GM21723 (cell line): ENCODE measurements around the gene KMT2E.
"Not testable (repeated sequence)": the region's sequence is repeated elsewhere in the genome, so short reads cannot be mapped to it uniquely, and the experiment has no call there.

Experiments used
- ATAC-seq: cut with Tn5 transposase; IDR thresholded peaks from one replicate; pipeline ENCODE4 v1.9.1; 2021; ENCODE audit warnings: mild to moderate bottlenecking, moderate library complexity; ENCODE audit not compliant: unreplicated experiment

Gene KMT2E

DNA sequence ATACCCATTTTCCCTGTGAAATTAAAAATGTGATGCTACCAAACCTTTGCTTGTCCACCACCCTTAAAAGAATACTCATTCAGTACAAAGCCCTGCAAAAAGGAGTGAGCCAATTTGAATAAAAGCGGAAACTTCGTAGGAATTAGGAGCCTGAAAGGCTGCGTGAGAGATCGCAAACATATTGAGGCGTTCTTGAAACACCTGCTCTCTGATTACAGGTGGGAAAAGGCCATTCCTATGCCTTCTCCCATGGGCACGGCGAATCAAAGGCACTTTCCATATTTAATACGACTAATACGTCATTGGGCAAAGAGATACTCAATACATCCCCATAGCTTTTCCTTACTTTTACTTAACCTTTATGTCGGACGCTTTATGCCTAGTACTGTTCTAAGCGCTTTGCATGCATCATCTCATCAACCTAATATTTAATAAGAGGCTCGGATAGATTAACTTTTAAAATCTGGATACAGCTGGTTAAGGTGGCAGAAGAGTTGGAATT lies 30.9 kb upstream of the KMT2E start:
- no peak for ATAC-seq

DNA sequence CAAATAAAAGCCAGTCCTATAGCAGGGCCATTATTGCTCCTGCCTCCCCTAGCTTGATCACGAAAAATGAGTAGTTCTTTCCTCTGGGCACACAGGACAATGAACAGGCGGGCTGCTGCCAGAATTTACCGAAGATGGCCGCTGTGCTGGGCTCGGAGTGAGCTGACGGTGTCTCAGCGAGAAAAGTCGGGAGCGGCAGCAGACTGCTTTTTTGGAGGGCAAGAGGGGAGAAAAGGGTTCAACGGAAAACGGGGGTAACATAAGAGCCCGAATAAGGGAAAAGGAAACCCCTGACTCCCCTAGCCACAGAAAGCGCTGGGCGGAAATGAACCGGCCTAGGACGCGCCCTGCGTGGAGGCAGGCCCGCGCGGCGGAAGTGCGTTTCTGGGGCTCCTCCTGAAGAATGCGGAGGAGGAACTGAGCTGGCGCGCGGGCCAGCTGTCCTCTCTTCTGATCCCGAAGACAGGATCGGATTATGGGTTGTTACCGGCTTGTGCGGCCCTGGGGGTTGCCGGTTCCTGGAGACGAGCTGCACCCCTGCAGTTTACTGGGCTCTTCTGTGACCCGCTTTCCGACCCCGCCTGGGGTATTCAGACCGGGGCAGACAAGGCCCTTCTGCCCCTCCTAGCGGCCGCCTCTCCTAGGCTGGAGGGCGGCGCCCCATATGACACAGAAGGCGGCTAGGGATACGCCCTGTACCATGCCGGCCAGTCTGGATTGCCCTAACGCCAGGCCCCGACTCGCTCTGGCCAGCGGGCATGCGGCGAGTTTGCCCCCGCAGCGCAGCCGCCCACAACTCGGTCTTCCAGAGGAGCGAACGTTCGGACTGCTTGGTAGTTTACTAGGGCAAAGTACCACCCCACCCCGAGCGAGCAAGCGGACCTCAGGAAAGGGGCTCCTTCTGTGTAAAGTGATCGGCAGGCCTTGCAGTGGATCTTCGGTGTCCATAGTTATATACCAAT lies 30.1 kb upstream of the KMT2E start:
- peak; percentile 90 for ATAC-seq

DNA sequence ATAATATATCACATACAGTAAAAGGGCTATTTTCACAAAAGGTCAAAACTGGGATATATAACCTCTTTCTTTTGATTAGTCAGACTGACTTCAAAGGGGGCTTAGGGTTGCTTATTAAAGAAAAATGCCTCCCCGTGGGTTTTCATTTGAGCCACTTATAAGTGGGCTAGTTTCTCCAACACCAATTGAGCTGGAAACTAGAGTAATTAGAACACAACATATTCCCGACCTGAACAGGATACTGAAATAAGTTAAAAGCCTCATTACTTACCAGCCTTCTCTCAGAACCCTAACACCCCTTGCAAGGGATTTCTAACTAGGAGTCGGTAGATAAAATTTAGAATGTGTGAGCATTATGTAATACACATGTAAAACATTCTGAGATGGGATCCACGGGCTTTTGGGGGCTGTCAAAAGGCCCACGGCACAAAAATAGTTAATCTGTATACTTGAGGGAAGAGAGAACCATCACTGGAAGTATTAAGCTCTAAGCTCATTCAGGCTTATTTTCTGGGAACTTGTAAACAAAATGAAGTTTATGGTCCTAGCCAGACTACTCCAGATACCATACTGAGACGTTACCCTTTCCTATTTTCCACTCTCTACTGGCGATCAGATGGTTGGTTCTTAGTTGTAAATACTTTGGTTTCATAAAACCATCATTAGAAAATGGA lies 29.3 kb upstream of the KMT2E start:
- ATAC-seq: no peak

DNA sequence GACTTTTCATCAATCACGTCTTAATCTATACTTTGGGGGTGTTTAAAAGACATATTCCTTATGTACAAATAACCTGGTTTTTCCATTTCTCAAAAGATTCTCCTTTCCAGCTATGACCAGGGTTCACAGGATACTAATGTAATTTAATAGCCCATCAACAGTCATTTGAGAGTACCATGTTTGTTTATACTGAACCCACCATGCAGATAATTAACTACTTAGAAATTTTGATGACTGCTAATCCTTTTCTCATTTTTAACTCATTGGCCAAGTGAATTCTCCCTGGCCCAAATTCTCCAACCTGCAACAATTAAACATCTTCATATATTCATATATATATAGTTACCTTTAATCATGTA lies 28.8 kb upstream of the KMT2E start:
- ATAC-seq: no peak

DNA sequence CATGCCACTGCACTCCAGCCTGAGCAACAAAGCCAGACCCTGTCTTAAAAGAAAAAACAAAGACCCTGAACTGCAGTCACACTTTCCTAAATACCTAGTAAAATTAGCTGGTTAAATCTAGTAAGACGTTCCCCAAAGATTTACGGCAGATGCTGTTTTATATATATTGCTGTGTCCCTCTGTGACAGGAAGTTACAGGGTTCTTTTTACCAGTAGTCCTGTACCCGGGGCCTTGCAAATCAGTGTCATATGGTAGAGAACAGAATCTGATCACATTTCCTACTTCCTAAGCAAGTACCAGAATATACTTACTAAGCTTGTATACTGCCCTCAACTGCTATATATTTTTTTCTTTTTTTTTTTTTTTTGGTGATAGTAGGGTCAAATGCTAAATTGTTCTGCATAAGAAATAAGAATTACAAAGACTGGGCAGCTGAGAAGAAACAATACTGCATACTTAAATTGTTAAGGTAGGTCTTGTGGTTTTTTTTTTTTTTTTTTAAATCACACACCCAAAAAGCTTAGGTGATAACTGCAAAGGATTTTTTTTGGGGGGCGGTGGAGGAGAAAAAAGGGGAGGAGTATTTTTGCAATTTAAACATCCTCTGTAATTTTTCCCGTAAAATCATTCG lies 27.3 kb upstream of the KMT2E start:
- ATAC-seq: no peak

DNA sequence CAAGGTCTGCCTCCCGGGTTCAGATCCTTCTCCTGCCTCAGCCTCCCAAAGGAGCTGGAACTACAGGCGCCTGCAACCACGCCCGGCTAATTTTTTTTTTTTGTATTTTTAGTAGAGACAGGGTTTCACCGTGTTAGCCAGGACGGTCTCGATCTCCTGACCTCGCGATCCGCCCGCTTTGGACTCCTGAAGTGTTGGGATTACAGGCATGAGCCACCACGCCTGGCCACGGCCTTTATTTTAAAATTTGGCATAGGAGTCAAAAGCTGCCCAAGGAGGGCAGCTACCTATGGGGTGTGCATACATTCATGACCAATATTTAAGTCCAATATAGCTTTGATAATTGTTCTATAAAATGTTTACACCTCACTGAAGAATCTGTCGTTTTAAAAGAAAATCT lies 26.6 kb upstream of the KMT2E start:
- not testable (repeated sequence) for ATAC-seq

DNA sequence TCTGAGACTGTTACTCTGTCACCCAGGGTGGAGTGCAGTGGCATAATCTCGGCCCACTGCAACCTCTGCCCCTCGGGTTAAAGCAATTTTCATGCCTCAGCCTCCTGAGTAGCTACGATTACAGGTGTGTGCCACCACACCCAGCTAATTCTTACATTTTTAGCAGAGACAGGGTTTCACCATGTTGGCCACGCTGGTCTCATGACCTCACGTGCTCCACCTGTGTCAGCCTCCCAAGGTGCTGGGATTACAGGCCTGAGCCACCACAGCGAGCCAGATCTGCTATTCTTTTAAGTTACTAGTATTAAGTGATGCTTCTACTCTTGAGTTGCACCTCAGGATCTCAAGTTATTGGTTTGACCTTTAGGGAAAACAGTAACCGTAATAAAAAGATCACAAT lies 23.0 kb upstream of the KMT2E start:
- ATAC-seq: no peak

DNA sequence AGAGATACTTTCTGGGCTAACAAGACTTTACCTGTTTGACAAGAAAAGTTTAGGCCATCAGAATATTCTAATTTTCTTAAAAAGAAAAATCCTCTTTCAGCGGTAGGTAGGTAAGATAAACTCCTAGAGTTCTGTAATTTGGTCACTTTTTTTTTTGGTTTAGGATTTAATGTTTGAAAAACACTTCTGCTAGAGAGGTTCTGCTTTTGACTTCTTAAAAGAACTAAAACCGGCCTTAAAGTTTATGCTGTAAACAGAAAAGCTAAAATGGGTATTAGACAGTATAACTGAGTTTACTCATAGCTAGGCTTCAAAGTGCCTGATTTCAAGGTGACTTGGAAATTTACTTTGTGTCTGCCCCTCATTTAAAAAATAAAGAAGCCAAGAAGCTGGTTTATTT lies 21.7 kb upstream of the KMT2E start:
- no peak for ATAC-seq

DNA sequence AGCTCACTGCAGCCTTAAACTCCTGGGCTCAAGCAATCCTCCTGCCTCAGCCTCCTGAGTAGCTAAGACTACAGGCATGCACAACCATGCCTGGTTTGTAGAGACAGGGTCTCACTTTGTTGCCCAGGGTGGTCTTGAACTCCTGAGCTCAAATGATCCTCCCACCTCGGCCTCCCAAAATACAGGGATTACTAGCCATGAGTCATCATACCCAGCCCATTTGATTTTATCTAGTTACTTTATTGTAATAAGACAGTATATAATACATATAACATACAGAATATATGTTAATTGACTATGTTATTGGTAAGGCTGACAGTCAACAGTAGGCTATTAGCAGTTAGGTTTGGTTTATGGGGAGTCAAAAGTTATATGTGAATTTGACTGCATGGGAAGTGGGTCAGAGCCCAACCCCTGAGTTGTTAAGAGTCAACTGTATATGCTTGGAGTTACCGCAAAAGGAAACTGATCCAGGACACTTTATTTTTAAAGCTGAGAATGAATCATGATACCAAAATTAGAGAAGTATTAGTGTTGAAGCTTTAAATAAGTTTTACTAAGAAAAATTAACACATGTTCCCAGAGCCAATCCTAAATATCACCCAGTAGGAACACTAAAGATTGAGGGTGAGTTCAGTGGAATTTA lies 20.7 kb upstream of the KMT2E start:
- no peak for ATAC-seq

DNA sequence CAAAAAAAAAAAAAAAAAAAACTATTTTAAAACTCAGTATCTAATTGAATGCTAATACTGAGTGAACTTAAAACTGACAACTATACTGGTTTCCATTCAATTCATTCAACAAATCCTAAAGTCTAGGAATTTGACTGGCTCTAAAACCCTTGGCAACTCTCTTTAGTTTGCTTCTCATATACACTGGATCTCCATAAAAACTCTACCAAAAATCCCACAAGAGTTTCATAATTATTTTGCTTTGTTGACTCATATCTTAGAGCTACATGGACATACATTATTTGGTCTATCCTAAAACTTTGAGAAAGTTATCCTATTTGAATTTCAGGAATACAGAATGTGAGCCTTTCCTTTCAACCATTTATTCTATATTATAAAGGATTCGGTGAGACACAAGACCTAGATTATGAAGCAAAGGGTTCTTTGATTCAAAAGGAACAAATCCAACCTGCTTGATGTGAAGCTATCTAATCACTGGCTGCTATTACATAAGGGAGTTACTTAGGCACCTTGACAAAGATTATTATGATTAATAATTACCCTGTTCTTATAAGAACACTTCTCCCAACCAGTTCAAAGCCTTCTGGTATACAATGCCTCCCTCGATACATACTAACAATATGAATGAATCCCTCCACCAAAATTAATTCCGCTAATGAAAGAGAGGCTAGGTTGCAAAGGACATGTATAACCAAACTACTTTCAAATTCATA lies 15.8 kb upstream of the KMT2E start:
- ATAC-seq: no peak

DNA sequence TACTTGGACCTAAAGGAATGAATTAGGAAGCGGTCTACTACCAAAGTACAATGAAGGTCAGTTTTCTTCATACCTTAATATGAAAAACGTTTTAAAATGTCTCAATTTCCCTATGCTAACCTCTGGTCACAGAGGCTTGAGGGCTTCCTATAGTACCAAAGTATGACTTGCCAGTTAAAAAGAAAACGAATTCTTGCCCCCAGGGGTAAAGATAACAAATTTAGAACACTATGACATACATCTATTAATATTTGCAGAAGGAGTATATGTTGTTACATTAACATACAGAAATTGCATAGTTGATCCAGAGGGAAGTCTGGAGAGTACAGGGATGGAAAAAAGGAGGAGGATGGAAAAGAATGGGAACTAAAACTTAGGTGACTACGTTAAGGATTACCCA lies 13.8 kb upstream of the KMT2E start:
- no peak for ATAC-seq

DNA sequence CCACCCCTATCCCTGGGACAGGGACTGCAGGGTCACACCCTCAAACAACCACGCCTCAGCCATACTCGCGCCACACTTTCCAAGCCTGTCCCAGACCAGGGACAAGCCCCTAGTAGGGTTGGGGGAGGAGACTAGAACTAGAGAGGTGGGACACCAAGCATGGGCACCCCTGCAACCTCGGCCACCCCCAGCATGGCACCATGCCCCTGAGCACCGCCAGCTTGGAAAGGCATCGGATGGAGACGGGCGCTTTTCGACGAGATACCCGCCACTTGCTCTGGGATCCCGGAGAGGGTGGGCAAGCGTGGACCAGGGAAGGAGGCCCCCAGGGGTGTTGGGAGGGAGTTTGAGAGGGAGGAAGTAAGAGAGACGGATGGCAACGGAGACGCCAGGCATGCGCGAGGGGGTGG lies 13.1 kb upstream of the KMT2E start:
- ATAC-seq: no peak

DNA sequence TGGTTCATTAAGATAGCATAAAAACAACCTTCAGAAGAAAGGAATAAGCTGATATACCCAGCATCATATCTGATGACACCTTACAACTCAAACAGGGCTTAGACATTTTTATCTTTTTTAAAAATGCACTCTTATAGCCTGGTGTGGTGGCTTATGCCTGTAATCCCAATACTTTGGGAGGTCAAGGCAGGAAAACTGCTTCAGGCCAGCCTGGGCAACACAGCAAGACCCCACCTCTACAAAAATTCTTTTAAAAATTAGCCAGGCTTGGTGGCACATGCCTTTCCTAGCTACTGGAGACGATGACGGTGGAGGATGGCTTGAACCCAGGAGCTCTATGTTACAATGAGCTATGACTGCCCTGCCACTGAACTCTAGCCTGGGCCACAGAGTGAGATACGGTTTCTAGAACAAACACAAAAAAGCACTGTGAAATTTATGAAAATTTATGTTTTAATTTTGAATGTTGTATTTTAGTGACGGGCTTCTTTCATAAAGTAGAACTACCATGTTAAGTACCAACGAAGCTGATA lies 12.3 kb upstream of the KMT2E start:
- no peak for ATAC-seq

DNA sequence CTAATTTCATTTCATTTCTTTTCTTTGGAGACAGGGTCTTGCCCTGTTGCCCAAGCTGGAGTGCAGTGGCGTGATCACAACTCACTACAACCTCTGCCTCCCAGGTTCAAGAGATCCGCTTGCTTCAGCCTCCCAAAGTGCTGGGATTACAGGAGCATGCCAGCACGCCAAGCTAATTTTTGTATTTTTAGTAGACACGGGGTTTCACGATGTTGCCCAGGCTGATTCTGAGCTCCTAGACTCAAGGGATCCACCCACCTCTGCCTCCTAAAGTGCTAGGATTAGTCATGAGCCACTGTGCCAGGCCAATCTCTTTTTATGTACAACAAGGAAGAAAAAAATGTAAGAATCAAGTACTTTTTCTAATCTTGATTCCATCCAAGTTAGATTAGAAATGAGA lies 10.7 kb upstream of the KMT2E start:
- ATAC-seq: no peak

DNA sequence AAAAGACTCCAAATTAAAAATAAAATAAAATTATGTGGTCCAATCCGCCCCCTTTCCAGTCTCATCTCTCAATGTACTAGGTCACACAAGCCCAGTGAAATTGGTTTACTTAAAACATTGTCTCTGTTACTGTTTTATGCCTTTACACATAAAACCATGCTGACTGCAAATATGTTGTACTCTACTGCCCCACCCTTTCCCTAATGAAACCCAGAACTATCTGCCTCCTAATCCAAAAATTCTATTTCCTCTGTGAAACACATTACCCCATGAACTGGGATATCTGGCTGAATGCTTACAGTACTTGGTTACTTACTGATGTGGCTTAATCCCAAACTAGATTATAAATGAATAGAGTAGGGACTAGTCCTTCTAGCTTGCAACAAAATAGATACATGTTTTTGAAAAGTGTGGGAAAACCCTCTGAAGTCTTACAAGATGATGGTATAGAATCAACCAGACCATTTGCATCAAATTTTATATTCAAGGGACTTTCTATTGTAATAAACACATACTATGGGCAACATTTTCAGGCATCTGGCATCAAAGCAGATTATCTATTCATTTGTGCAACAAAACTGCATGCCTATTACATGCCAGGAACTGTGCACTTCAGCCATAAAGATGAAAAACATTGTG lies 10.0 kb upstream of the KMT2E start:
- ATAC-seq: no peak

DNA sequence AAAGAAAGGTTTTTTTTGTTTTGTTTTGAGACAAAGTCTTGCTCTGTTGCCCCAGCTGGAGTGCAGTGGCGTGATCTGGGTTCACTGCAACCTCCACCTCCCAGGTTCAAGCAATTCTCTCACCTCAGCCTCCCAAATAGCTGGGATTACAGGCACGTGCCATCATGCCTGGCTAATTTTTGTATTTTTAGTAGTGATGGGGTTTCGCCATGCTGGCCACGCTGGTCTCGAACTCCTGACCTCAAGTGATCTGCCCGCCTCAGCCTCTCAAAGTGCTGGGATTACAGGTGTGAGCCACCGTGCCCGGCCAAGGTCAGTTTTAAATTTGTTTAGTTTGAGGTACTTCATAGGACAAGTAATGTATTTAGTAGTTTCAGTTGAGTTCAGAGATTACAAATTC lies 9.0 kb upstream of the KMT2E start:
- not testable (repeated sequence) for ATAC-seq

DNA sequence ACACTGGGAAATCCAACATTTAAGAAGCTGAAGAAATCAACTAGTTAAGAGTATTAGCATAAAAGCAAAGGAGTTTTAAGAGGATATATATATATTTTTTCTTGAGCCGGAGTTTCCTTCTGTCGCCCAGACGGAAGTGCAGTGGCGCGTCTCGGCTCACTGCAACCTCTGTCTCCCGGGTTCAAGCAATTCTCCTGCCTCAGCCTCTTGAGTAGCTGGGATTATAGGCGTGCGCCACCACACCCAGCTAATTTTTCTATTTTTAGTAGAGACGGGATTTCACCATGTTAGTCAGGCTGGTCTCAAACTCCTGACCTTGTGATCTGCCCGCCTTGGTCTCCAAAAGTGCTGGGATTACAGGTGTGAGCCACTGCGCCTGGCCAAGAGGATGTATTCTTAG lies 8.5 kb upstream of the KMT2E start:
- not testable (repeated sequence) for ATAC-seq

DNA sequence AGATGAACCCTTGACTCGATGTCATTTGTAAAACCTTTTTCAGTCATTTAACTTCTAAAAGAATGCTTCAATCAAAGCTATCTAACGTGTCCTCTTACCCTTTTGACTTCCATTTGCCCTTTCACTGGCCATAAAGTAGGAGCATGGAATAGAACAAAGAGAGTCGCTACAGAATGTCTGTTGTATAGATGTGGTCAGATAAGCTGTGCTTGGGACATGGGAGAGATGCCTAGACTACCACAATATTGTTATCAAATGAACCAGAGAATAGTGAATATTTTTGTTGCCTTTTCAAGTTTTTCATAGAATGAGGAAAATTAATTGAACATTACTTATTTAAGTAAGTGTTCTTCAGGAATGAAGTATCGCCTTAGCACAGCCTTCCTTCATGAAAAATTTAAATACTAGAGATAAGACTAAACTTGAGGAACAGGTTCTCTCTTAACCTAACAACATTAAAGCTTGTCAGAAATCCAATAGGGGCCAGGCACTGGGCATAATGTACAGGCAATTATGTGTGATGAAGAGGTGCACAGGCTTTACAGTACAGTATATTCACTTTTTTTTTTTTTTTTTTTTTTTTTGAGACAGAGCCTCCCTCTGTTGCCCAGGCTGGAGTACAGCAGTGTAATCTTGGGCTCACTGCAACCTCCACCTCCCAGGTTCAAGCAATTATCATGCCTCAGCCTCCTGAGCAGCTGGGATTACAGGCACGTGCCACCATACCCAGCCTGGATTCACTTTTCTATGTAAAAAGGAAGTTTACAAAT lies 7.5 kb upstream of the KMT2E start:
- no peak for ATAC-seq

DNA sequence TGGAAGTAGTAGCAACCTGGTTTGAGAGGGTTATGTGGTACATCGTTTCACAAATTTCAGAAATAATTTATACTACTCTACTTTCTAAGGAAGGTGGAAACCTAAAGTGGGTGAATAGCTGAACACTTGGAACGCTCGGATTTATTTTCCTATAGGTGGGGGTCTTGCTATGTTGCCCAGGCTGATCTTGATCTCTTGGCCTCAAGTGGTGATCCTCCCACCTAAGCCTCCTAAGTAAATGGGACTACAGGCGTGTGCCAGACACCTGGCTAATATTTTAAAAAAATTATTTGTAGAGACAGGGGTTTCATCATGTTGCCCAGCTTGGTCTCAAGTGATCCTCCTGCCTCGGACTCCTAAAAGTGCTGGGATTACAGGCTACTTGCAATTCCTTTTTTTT lies 6.7 kb upstream of the KMT2E start:
- no peak for ATAC-seq
